HUES48 (cell line): ENCODE data around the gene ZFYVE16.
"Not testable (repeated sequence)": the region's sequence is repeated elsewhere in the genome, so short reads cannot be mapped to it uniquely, and the experiment has no call there.

ENCODE experiments used
- H3K27ac ChIP-seq: one replicate; pipeline ENCODE4 v1.7.0; 2013; ENCODE audit warnings: low read depth, low read length, inconsistent platforms
- H3K27me3 ChIP-seq: 2 replicates; pipeline ENCODE4 v1.6.1; 2013; ENCODE audit warnings: mild to moderate bottlenecking, low read length; ENCODE audit not compliant: control insufficient read depth, insufficient read depth
- H3K36me3 ChIP-seq: 2 replicates; pipeline ENCODE4 v1.6.1; 2013; ENCODE audit warnings: low read length; ENCODE audit not compliant: control insufficient read depth, insufficient read depth
- H3K4me1 ChIP-seq: 2 replicates; pipeline ENCODE4 v1.6.1; 2013; ENCODE audit warnings: mild to moderate bottlenecking, low read length; ENCODE audit not compliant: control insufficient read depth, insufficient read depth
- H3K4me3 ChIP-seq: 2 replicates; pipeline ENCODE4 v1.5.1; 2013; ENCODE audit warnings: mild to moderate bottlenecking, low read depth, low read length
- H3K9ac ChIP-seq: 2 replicates; pipeline ENCODE4 v1.6.1; 2013; ENCODE audit warnings: mild to moderate bottlenecking, low read depth, low read length, moderate library complexity
- H3K9me3 ChIP-seq: 2 replicates; pipeline ENCODE4 v1.6.1; 2013; ENCODE audit warnings: low read length; ENCODE audit not compliant: control insufficient read depth, insufficient read depth

Gene ZFYVE16

DNA sequence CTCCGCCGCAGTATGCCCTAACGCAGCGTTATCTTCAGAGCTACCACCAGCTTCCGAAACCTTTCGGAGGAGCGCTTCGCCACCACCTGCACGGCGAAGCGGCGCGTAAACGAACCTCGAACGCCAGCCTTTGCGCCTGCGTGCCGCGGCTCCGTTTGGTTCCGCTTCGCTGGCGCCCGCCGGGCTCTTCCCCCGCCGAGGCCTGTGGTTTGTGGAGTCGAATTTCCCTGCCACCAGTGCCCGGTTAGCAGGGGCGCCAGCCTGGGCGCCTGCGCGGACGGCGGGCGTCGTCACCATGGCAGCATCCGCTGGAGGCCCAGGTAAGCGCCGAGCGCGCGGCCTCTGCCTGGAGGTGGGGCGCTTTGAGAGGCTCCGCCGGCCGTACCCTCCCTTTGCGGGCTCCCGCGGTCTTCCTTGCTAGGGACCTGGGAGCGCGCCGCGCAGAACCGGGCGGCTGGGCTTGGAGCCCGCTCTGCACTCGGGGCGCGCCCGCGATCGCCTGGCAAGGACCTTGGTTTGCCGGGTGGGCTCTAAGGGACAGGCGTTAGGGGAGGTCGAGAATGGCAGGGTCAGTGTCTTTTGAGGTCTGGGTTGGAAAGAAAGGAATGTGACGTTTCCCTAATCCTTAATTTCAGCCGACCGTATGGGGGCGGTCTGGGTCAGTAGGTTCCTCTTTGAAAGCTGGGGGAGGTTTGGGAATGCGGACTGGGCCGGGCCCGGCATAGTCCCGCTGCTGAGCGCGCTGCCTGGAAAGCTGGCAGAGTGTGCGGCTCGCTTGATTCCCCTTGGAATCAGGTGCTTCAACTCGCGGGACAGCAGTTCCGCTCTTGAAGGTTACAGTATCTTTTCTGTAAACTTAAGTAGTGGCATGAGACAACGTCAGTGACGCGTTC lies 80.2 kb downstream of the ZFYVE16 start, which contains the start of gene FAM151B:
Gene FAM151B, plus strand, starts transcription at position 272 of the 893 bp plus-strand sequence. Its CDS starts 24 bp downstream, at position 296.
- Histone ChIP-seq H3K4me3 (peak within 1 kb of the TSS; percentile 68), H3K9me3 (no peaks in the 10 kb centered on the region), H3K27ac (peak within 1 kb of the TSS; percentile 85), H3K36me3 (peaks cover 3% of the 10 kb centered on the region; the same call in 1 of the 2 replicates), H3K4me1 (peaks cover 13% of the 10 kb centered on the region), H3K27me3 (peaks cover 6% of the 10 kb centered on the region; the same call in 1 of the 2 replicates), H3K9ac (peak within 1 kb of the TSS; percentile 39)

DNA sequence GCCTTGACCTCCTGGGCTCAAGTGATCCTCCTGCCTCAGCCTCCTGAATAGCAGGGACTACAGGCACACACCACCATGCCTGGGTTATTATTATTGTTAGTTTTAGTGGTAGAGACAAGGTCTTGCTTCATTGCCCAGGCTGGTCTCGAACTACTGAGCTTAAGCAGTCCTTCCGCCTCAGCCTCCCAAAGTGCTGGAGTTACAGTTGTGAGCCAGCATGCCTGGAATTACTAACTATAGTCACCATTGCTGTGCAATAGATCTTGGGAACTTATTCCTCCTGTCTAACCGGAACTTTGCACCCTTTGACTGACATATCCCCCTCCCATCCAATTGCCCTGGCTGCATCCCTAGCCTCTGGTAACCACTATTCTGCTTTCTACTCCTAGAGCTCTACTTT lies 83.4 kb downstream of the ZFYVE16 start:
- H3K4me3 ChIP-seq = no peak overlapping the region
- H3K36me3 ChIP-seq = no peaks in the 10 kb centered on the region
- H3K9me3 ChIP-seq = no peaks in the 10 kb centered on the region
- no peak overlapping the region for H3K27ac ChIP-seq
- H3K9ac ChIP-seq = no peak overlapping the region
- peaks cover 21% of the 10 kb centered on the region for H3K4me1 ChIP-seq
- peaks cover 6% of the 10 kb centered on the region; the same call in 1 of the 2 replicates for H3K27me3 ChIP-seq

DNA sequence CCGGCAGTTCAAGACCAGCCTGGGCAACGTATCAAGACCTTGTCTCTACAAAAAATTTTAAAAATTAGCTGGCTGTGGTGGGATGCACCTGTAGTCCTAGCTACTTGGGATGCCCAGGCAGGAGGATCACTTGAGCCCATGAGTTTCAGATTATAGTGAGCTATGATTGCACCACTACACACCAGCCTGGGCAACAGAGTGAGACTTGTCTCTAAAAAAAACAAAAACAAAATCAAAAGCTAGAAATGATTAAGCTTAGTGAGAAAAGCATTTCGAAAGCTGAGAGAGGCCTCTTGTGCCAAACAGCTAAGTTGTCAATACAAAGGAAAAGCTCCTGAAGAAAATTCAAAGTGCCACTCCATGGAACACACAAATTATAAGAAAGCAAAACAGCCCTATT lies 84.9 kb downstream of the ZFYVE16 start:
- H3K4me1 ChIP-seq = peaks cover 24% of the 10 kb centered on the region
- no peaks in the 10 kb centered on the region for H3K27me3 ChIP-seq
- H3K36me3 ChIP-seq = no peaks in the 10 kb centered on the region
- H3K9me3 ChIP-seq = no peaks in the 10 kb centered on the region
- no peak overlapping the region for H3K9ac ChIP-seq
- H3K27ac ChIP-seq = peak overlapping the region; percentile 71
- H3K4me3 ChIP-seq = 0 out of 2 replicates have a peak overlapping the region, but pooled peaks have one; percentile 37

DNA sequence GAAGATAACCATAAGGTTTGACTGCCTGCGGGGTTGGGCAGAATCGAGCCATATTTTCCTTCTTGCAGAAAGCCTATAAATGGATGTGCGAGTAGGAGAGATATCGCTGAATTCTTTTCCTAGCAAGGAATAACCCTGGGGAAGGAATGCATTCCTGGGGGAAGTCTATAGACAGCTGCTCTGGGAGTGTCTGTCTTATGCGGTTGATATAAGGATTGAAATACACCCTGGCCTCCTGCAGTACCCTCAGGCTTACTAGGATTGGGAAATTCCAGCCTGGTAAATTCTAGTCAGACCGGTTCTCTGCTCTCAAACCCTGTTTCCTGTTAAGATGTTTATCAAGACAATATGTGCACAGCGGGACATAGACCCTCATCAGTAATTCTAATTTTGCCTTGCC lies 85.6 kb downstream of the ZFYVE16 start:
- H3K27ac ChIP-seq = peak overlapping the region; percentile 71
- not testable (repeated sequence) for H3K36me3 ChIP-seq, H3K27me3 ChIP-seq, H3K9me3 ChIP-seq, H3K9ac ChIP-seq
- peak overlapping the region; percentile 37; the same call in 1 of the 2 replicates for H3K4me3 ChIP-seq
- peaks cover 24% of the 10 kb centered on the region for H3K4me1 ChIP-seq

- no peaks in the 10 kb centered on the region for H3K36me3 ChIP-seq
Measured at GRCh38 chr5:80495891-80496290, 88.0 kb downstream of the ZFYVE16 start.

GRCh38 chr5:80502800-80503199 lies 94.9 kb downstream of the ZFYVE16 start:
- Histone ChIP-seq H3K9ac (no peak overlapping the region), H3K9me3 (no peaks in the 10 kb centered on the region), H3K4me3 (no peak overlapping the region), H3K36me3 (no peaks in the 10 kb centered on the region), H3K27me3 (no peaks in the 10 kb centered on the region), H3K27ac (no peak overlapping the region), H3K4me1 (no peaks in the 10 kb centered on the region)

More at GRCh38 chr5:80495891-80496290, 88.0 kb downstream of the ZFYVE16 start:
- H3K9me3 ChIP-seq = no peaks in the 10 kb centered on the region
- peaks cover 15% of the 10 kb centered on the region for H3K4me1 ChIP-seq
- H3K27ac ChIP-seq = no peak overlapping the region
- H3K4me3 ChIP-seq = no peak overlapping the region
- H3K9ac ChIP-seq = no peak overlapping the region
- H3K27me3 ChIP-seq = no peaks in the 10 kb centered on the region

DNA sequence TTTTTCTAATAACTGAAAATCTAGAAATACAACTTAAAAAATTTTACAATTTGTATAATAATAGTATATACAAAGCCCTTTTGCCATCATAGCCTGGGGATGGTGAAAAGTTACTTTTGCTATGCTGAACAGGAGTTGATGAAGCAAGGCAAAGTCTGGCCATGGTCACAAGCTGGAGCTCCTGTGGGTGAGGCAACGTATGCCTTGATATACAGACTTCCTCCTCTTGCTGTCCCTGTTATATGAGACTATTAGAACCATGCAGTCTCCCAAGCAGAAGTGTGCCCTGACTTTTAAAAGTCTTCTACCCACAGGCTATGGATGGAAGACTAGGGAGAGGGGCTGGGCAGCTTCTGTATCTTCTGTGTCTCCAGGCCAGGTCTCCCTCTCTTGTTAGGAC lies 95.8 kb downstream of the ZFYVE16 start:
- no peaks in the 10 kb centered on the region for H3K9me3 ChIP-seq
- H3K9ac ChIP-seq = no peak overlapping the region
- no peak overlapping the region for H3K27ac ChIP-seq
- no peaks in the 10 kb centered on the region for H3K27me3 ChIP-seq
- no peak overlapping the region for H3K4me3 ChIP-seq
- no peaks in the 10 kb centered on the region for H3K4me1 ChIP-seq
- H3K36me3 ChIP-seq = no peaks in the 10 kb centered on the region

DNA sequence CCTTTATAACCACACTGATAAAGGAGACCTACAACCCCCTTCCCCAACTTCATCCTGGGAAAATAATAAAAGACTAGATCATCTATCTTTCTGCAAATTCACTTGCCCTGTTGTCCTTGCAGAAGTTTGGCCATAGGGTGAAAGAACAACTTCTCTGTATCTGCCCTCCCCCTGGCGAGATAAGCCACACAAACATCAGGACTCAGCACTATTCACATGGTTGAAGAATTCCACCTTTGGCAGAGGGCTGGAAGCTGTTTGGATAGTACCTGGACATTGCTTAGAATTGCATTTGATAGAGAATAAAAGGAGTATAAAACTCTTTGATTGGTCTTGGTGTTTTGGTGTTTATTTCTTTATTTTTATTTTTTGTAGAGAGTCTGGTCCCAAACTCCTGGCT lies 97.0 kb downstream of the ZFYVE16 start:
- H3K36me3 ChIP-seq = no peaks in the 10 kb centered on the region
- H3K9ac ChIP-seq = no peak overlapping the region
- H3K4me1 ChIP-seq = no peaks in the 10 kb centered on the region
- H3K9me3 ChIP-seq = no peaks in the 10 kb centered on the region
- no peak overlapping the region for H3K27ac ChIP-seq
- H3K27me3 ChIP-seq = no peaks in the 10 kb centered on the region
- no peak overlapping the region for H3K4me3 ChIP-seq

- Histone ChIP-seq H3K9me3 (no peaks in the 10 kb centered on the region), H3K4me3 (no peak overlapping the region), H3K9ac (no peak overlapping the region), H3K4me1 (no peaks in the 10 kb centered on the region), H3K27ac (no peak overlapping the region), H3K27me3 (no peaks in the 10 kb centered on the region), H3K36me3 (no peaks in the 10 kb centered on the region)
Measured at GRCh38 chr5:80507663-80508062, 99.8 kb downstream of the ZFYVE16 start.

DNA sequence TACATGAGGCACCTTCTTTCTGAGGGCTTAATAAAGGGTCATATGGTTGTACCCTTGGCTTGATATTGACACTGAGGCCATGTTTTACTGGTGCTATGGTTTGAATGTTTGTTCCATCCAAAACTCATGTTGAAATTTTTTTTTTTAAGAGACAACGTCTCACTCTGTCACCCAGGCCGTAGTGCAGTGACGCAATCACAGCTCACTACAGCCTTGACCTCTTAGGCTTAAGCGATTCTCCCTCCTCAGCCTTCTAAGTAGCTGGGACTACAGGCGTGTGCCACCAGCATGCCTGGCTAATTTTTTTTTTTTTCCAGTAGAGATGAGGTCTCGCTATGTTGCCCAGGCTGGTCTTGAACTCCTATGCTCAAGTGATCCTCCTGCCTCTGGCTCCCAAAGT lies 101.0 kb downstream of the ZFYVE16 start:
- no peak overlapping the region for H3K9ac ChIP-seq
- H3K36me3 ChIP-seq = no peaks in the 10 kb centered on the region
- no peaks in the 10 kb centered on the region for H3K9me3 ChIP-seq
- no peaks in the 10 kb centered on the region for H3K27me3 ChIP-seq
- no peak overlapping the region for H3K4me3 ChIP-seq
- no peak overlapping the region for H3K27ac ChIP-seq
- H3K4me1 ChIP-seq = no peaks in the 10 kb centered on the region

DNA sequence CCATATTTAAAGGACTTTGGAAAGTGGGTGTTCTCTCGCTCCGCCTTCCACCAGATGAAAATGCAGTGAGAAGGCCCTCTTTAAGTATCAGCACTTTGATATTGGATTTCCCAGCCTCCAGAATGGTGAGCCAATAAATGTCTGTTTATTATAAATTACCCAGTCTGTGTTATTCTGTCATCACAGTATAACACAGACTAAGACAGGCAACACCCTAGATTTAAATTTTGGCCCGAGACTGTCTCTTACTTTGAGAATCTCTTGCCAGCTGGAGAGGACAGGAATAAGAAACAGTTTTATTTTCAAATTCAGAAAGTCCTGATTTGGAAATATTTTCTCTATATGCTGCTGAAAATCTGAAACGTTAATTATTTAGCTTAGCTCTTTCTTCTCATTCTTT lies 101.5 kb downstream of the ZFYVE16 start:
- Histone ChIP-seq H3K4me1 (no peaks in the 10 kb centered on the region), H3K4me3 (no peak overlapping the region), H3K27ac (no peak overlapping the region), H3K9me3 (no peaks in the 10 kb centered on the region), H3K36me3 (no peaks in the 10 kb centered on the region), H3K9ac (no peak overlapping the region), H3K27me3 (no peaks in the 10 kb centered on the region)
